GM19324 (cell line): ENCODE results near the gene C20orf173.

Source experiments
- ATAC-seq: cut with Tn5 transposase; IDR thresholded peaks from one replicate; pipeline ENCODE4 v1.9.1; 2021; ENCODE audit warnings: mild to moderate bottlenecking, moderate library complexity; ENCODE audit not compliant: unreplicated experiment, low FRiP score

The C20orf173 gene

DNA sequence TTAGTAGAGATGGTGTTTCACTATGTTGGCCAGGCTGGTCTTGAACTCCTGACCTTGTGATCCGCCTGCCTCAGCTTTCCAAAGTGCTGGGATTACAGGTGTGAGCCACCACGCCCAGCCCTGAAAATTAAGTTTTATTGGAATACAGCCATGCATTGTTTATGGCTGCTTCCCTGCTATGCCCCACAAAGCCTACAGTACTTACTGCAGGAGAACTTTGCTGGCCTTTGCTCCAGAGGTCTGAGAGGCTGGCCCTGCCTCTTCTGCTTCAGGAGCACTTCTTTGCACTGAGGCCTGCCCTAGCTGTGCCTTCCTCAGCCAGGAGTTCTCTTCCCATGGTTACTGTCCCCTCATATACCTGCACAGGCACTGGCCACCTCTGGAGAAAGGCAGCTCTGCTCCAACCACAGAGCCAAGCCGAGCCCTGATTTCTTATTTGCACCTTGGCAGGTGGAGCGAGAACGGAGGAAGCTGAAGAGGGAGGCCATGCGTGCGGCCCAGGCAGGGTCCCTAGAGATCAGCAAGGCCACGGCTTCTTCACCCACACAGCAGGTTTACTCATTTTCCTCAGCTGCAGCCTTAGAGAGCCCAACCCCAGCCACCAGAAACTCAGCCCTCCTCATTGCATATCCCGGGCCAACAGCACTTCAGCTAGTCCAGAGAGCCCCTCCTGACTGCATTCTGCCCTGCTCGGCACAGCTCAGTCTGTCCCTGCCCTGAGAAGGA is 20.8 kb downstream of the C20orf173 start:
- ATAC-seq, result no peak

DNA sequence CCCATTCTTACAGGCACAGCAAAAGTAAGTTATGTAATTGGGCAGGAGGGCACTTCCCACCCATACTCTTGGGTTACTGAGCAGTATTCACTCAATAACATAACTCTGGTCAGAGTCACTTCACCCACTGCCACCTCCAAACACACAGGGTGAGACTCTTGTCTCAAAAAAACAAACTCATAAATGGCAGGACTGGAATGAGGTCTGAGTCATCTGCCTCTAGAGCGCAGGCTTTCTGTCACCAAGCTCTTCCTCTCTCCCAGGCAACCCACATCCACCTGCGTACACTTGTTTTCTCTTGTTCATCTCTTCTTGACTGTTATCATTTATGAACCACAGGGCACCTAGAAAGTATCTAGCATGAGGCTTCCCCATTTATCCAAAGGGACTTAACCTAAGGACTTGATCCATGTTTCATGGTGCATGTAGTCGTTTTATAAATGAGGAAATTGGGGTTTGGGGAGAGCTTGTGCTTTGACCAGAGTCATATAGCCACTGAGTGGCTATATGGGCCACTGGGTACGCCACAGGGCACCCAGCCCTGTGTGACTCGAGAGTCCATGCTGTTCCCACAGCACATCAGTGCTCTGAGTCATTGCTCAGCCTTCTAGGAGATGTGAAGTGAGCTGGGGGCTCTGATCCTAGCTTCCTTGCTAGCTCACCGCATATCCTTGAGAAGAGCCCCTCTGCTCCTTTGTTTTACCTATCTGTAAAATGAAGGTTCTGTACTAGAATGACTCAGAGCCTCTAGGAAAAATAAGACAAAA is 22.4 kb downstream of the C20orf173 start:
- ATAC-seq, result no peak

DNA sequence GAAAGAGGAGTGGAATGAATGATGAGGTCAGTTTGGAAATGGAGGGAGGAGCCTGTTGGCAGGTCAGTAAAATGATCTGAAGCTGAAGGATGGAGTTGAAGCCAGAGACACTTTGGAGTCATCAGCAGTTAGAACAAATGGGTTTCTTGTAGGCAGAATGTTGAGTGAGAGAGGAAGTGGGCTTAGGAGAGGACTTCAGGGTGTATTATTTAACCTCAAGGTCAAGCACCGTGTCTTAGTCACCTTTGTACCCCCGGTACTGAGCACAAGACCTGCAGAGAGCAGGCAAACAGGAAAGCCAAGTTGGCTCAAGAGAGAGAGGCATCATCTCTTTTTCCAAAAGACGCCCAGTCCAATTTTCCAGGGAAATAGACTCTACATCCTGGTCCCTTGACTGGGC is 23.3 kb downstream of the C20orf173 start:
- ATAC-seq, result no peak

DNA sequence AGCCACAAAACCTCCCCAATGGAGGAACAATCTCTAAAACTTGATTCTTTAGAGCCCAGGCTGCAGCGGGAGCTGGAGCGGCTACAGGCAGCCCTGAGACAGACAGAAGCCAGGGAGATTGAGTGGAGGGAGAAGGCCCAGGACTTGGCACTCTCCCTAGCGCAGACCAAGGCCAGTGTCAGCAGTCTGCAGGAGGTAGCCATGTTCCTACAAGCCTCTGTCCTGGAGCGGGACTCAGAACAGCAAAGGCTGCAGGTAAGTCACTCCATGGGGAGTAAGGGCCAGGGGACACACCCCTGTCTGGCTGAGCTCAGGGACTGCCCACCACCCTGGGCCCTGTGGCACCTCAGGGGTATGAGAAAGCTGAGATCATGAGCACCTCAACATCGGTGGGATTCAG is 24.7 kb downstream of the C20orf173 start:
- no peak for ATAC-seq

DNA sequence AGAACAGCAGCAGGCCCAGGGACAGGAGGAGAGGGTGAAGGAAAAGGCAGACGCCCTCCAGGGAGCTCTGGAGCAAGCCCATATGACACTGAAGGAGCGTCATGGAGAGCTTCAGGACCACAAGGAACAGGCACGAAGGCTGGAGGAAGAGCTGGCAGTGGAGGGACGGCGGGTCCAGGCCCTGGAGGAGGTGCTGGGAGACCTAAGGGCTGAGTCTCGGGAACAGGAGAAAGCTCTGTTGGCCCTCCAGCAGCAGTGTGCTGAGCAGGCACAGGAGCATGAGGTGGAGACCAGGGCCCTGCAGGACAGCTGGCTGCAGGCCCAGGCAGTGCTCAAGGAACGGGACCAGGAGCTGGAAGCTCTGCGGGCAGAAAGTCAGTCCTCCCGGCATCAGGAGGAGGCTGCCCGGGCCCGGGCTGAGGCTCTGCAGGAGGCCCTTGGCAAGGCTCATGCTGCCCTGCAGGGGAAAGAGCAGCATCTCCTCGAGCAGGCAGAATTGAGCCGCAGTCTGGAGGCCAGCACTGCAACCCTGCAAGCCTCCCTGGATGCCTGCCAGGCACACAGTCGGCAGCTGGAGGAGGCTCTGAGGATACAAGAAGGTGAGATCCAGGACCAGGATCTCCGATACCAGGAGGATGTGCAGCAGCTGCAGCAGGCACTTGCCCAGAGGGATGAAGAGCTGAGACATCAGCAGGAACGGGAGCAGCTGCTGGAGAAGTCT is 25.5 kb downstream of the C20orf173 start:
- no peak for ATAC-seq

DNA sequence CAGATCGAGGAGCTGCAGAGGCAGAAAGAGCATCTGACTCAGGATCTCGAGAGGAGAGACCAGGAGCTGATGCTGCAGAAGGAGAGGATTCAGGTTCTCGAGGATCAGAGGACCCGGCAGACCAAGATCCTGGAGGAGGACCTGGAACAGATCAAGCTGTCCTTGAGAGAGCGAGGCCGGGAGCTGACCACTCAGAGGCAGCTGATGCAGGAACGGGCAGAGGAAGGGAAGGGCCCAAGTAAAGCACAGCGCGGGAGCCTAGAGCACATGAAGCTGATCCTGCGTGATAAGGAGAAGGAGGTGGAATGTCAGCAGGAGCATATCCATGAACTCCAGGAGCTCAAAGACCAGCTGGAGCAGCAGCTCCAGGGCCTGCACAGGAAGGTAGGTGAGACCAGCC is 26.2 kb downstream of the C20orf173 start:
- no peak for ATAC-seq

DNA sequence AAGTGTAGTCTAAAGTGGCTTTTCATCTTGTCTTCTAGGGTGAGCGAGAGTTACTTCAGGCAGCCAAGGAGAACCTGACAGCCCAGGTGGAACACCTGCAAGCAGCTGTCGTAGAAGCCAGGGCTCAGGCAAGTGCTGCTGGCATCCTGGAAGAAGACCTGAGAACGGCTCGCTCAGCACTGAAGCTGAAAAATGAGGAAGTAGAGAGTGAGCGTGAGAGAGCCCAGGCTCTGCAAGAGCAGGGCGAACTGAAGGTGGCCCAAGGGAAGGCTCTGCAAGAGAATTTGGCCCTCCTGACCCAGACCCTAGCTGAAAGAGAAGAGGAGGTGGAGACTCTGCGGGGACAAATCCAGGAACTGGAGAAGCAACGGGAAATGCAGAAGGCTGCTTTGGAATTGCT is 27.1 kb downstream of the C20orf173 start:
- ATAC-seq, result no peak

DNA sequence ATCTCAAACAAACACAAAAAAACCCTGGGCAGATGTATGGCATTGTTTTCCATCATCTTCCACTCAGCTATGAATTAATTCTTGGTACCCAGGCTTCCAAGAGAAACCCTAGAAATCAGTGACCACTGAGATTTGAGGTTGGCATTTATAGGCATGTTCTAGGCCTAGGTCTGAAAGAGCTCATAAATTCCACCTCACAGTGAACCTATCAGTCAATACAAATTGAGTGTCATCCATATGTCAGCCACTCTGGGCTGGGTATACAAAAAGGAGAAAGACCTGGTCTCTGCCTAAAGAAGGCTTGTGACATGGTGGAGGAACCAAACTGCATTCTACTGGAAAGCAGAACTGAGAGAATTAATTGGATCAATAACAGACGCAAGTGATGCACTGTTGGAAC is 30.2 kb downstream of the C20orf173 start:
- no peak for ATAC-seq

DNA sequence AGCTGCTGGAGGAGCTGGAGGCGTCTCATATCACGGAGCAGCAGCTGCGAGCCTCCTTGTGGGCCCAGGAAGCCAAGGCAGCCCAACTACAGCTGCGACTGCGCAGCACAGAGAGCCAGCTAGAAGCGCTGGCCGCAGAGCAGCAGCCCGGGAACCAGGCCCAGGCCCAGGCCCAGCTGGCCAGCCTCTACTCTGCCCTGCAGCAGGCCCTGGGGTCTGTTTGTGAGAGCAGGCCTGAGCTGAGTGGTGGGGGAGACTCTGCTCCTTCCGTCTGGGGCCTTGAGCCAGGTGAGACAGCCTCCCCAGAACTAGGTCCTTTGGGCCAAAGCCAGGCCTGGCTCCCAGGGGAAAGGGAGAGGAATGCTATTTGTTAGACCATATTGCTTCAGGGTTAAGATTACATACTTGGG is 31.7 kb downstream of the C20orf173 start:
- ATAC-seq, result no peak

DNA sequence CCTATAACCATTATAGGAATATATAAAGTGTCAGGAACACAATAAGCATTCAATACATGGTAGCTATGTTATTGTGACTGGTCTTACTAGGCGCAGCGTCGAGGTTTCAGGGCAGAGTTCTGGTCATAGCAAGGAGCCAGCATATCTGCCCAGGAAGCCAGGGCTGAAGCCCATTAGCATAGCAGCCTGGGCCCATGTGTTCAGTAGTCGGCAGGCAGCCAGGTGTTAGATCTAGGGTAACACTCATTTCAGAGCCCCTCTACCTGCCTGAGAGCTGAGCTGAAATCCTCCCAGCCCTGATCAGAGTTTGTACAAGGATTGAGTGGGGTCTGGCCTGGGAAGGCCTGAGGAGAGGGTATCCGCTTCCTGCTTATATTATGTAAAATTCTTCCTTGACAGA is 32.1 kb downstream of the C20orf173 start:
- ATAC-seq, result no peak

DNA sequence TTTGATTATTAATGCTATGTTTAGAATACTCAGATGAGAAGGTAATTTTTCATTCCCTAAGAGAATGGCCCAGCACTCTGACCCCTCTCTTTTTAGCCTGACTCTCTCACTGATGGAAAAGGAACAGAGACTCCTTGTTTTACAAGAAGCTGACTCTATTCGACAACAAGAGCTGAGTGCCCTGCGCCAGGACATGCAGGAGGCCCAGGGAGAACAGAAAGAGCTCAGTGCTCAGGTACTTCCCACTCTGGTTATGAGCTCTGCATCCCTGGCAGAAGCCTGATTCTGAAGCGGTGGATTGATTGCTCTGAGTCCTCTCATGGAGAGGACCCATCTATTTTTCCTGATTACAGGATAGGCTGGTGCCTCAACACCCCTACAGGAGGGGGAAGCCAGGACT is 33.0 kb downstream of the C20orf173 start:
- ATAC-seq, result no peak

DNA sequence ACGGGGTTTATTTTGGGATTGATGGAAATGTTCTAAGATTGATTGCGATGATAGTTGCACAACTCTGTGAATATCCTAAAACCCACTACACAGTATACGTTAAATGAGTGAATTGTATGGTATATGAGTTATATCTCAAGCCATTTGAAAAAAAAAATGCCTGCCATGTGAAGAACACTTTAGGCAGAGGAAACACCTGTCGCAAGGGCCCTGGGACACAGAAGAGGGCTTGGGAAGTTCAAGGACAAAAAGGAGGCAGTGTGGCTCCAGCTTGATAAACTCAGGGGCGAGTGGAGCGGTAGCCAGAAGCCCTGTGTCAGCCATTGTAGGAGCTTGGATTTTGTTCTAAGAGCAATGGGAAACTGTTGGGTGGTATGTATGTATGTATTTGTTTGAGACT is 37.1 kb downstream of the C20orf173 start:
- no peak for ATAC-seq

DNA sequence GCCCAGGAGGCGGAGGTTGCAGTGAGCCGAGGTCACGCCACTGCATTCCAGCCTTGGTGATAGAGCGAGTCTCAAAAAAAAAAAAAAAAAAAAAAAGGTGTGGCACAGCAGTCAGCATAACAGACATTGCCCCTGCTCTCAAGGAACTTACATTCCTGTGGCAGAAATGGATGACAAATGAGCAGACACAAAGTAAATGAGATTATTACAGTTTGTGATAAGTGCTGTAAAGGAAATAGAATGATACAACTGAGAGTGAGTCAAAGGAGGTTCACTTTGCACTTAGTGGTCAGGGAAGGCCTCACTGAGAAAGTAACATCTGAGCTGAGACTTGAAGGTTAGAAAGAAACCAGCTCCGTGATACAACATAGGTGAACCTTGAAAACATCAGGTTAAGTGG is 37.6 kb downstream of the C20orf173 start:
- no peak for ATAC-seq

DNA sequence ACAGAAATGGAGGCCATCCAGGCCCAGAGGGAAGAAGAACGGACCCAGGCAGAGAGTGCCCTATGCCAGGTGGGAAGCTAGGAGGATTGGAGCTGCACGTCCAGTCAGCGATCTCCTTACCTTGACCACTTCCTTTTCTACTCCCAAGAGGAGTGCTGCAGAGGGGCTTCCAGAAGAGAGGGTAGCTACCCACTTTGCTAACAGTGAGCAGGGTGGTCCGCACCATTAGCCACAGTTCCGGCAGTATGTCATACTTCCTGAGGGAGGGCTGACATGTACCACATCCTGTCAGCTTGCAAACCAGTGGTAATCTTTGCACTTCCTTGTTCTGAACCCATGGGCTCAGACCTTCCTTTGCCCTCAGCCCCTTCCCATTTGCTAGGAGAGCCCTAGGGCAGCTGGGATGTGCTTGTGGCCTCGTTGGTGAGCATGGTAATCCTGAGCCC is 38.7 kb downstream of the C20orf173 start:
- peak; percentile 79 for ATAC-seq

DNA sequence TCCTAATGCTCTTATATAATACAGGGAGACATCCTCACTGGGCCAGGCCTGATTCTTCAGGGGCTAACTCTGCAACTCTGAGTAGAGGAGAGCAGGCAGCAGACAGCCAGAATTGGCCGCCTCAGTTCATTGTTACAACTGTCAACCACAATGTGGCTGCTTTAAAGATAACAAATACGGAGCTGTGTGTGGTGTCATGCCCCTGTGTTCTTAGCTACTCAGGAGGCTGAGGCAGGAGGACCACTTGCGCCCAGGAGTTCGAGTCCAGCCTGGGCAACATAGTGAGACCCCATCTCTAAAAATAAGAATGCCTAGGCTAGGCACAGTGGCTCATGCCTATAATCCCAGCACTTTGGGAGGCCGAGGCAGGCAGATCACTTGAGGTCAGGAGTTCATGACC is 39.7 kb downstream of the C20orf173 start:
- ATAC-seq, result no peak

DNA sequence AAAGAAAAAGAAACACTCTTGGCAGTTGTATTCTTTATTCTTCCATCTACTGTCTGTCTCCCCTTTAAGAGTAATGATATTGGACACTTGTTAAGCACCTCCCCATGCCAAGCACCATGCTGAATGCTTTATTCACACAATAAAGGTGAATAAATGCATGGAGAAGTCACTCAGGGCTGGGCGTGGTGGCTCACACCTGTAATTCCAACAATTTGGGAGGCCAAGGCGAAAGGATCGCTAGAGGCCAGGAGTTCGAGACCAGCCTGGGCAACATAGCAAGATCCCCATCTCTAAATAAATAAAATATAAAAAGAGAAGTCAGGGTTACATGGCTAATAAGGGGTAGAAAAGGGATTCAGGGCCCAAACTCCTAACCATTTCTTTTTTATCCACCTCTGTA is 42.0 kb downstream of the C20orf173 start:
- no peak for ATAC-seq

DNA sequence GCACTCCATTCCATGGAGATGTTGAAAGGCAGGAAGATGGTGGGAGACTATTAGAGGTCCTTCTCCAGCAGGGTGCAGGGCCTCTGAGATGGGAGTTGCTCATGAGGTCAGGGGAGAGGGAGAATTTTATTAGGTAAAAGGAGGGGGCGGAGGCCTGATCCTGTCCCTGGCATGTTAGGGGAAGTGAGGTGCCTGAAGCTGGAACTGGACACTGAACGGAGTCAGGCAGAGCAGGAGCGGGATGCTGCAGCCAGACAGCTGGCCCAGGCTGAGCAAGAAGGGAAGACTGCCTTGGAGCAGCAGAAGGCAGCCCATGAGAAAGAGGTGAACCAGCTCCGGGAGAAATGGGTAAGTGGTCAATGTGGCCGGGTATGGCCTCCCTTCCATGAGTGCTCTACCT is 49.7 kb downstream of the C20orf173 start:
- ATAC-seq, result no peak

DNA sequence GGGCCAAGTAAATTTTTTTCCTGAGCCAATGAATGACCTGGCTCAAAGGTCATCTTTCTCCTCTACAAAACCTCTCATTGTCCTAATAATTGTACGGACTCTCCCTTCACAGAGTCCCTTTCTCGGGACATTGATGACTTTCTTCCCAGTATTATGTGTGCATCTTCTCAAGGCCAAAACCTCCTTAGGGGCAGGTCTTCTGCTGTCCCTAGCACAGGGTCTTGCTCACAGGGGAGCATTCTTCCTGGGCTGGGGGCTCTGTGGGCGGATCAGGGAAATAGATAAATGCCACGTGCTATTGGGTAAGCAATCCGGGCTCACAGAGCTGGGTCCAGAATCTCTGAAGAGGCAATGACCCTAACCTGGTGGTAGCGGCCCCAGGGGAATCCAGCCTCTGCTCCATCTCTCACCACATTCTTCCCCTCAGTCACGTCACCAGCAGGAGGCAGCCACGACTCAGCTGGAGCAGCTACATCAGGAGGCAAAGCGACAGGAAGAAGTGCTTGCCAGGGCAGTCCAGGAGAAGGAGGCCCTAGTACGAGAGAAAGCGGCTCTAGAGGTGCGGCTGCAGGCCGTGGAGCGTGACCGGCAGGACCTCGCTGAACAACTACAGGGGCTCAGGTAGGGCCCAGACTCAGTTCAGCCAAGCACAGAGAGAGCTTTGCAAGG is 50.5 kb downstream of the C20orf173 start:
- no peak for ATAC-seq
